ENCODE data around the gene NFATC1. TPM values are rescaled to one million over a fixed set of nuclear protein-coding genes. Genes with fewer than 3 reads are reported as not detected.
"Not testable (repeated sequence)": the region's sequence is repeated elsewhere in the genome, so short reads cannot be mapped to it uniquely, and the experiment has no call there.

Gene NFATC1
- total RNA-seq, 1 donor from 2014 or later: 103 TPM

- peaks cover 56% of the 10 kb centered on the region for H3K4me1 Mint-ChIP-seq (ENCODE audit: low read depth)
- H3K27me3 Mint-ChIP-seq (ENCODE audit: insufficient read depth); H3K4me3 Mint-ChIP-seq; intact Hi-C loops (cut with micrococcal nuclease); DNase-seq (ENCODE audit: low spot score); H3K9me3 Mint-ChIP-seq: not testable (repeated sequence)
- H3K36me3 Mint-ChIP-seq (ENCODE audit: low read depth): peaks cover 31% of the 10 kb centered on the region
- H3K27ac Mint-ChIP-seq: peak overlapping the region; percentile 34
Observed at GRCh38 chr18:79505465-79505864, 109.7 kb downstream of the NFATC1 start.

- peak overlapping the region; percentile 54 for H3K4me3 Mint-ChIP-seq
- intact Hi-C loops (cut with micrococcal nuclease): loop anchor here (1.0 to 2.0 kb wide), 2 partner anchors 11 to 16 kb away; no protein-coding TSS in a partner anchor
- H3K27ac Mint-ChIP-seq: peak overlapping the region; percentile 75
- peaks cover 56% of the 10 kb centered on the region for H3K4me1 Mint-ChIP-seq (ENCODE audit: low read depth)
- no peaks in the 10 kb centered on the region for H3K27me3 Mint-ChIP-seq (ENCODE audit: insufficient read depth)
- DNase-seq (ENCODE audit: low spot score): no peak
- peaks cover 27% of the 10 kb centered on the region for H3K36me3 Mint-ChIP-seq (ENCODE audit: low read depth)
- peaks cover 4% of the 10 kb centered on the region for H3K9me3 Mint-ChIP-seq
Observed at GRCh38 chr18:79506191-79507075, 110.7 kb downstream of the NFATC1 start.

GRCh38 chr18:79507076-79507545 lies 111.4 kb downstream of the NFATC1 start:
- Mint-ChIP-seq H3K9me3 (peaks cover 4% of the 10 kb centered on the region), H3K36me3 (ENCODE audit: low read depth) (peaks cover 25% of the 10 kb centered on the region), H3K4me3 (peak overlapping the region; percentile 54), H3K4me1 (ENCODE audit: low read depth) (peaks cover 53% of the 10 kb centered on the region), H3K27me3 (ENCODE audit: insufficient read depth) (no peaks in the 10 kb centered on the region), H3K27ac (peak overlapping the region; percentile 75)
- intact Hi-C loops (cut with micrococcal nuclease): loop anchor here (1.0 to 2.0 kb wide), 2 partner anchors 10 to 16 kb away; no protein-coding TSS in a partner anchor
- DNase-seq (ENCODE audit: low spot score): no peak

- Mint-ChIP-seq H3K9me3 (peaks cover 4% of the 10 kb centered on the region), H3K4me3 (peak overlapping the region; percentile 54), H3K36me3 (ENCODE audit: low read depth) (peaks cover 25% of the 10 kb centered on the region), H3K27me3 (ENCODE audit: insufficient read depth) (no peaks in the 10 kb centered on the region), H3K4me1 (ENCODE audit: low read depth) (peaks cover 46% of the 10 kb centered on the region), H3K27ac (peak overlapping the region; percentile 75)
- intact Hi-C loops (cut with micrococcal nuclease): loop anchor here (1.0 to 2.0 kb wide), 2 partner anchors 9 to 15 kb away; no protein-coding TSS in a partner anchor
- DNase-seq (ENCODE audit: low spot score): no peak
Observed at GRCh38 chr18:79507546-79508480, 112.1 kb downstream of the NFATC1 start.

GRCh38 chr18:79508565-79509535 lies 113.1 kb downstream of the NFATC1 start:
- peak overlapping the region; percentile 26 for H3K4me3 Mint-ChIP-seq
- intact Hi-C loops (cut with micrococcal nuclease): no loop called here
- no peak for DNase-seq (ENCODE audit: low spot score)
- peak overlapping the region; percentile 74 for H3K27ac Mint-ChIP-seq
- peaks cover 4% of the 10 kb centered on the region for H3K9me3 Mint-ChIP-seq
- no peaks in the 10 kb centered on the region for H3K27me3 Mint-ChIP-seq (ENCODE audit: insufficient read depth)
- peaks cover 30% of the 10 kb centered on the region for H3K36me3 Mint-ChIP-seq (ENCODE audit: low read depth)
- H3K4me1 Mint-ChIP-seq (ENCODE audit: low read depth): peaks cover 36% of the 10 kb centered on the region

GRCh38 chr18:79509536-79509930 lies 113.8 kb downstream of the NFATC1 start:
- no peak overlapping the region for H3K27ac Mint-ChIP-seq
- no peaks in the 10 kb centered on the region for H3K27me3 Mint-ChIP-seq (ENCODE audit: insufficient read depth)
- H3K9me3 Mint-ChIP-seq: peaks cover under 1% of the 10 kb centered on the region
- intact Hi-C loops (cut with micrococcal nuclease): no loop called here
- H3K4me3 Mint-ChIP-seq: no peak overlapping the region
- peaks cover 29% of the 10 kb centered on the region for H3K4me1 Mint-ChIP-seq (ENCODE audit: low read depth)
- DNase-seq (ENCODE audit: low spot score): no peak
- peaks cover 26% of the 10 kb centered on the region for H3K36me3 Mint-ChIP-seq (ENCODE audit: low read depth)

- Mint-ChIP-seq H3K36me3 (ENCODE audit: low read depth) (peaks cover 28% of the 10 kb centered on the region), H3K4me1 (ENCODE audit: low read depth) (peaks cover 27% of the 10 kb centered on the region), H3K4me3 (no peak overlapping the region), H3K27me3 (ENCODE audit: insufficient read depth) (no peaks in the 10 kb centered on the region), H3K9me3 (no peaks in the 10 kb centered on the region), H3K27ac (peak overlapping the region; percentile 42)
- intact Hi-C loops (cut with micrococcal nuclease): no loop called here
- DNase-seq (ENCODE audit: low spot score): no peak
Observed at GRCh38 chr18:79510046-79510685, 114.4 kb downstream of the NFATC1 start.

GRCh38 chr18:79510731-79511241 lies 115.1 kb downstream of the NFATC1 start:
- H3K36me3 Mint-ChIP-seq (ENCODE audit: low read depth): peaks cover 28% of the 10 kb centered on the region
- intact Hi-C loops (cut with micrococcal nuclease): no loop called here
- DNase-seq (ENCODE audit: low spot score): no peak

GRCh38 chr18:79511271-79511670 lies 115.5 kb downstream of the NFATC1 start:
- Mint-ChIP-seq H3K36me3 (ENCODE audit: low read depth) (peaks cover 27% of the 10 kb centered on the region), H3K9me3 (no peaks in the 10 kb centered on the region)
- intact Hi-C loops (cut with micrococcal nuclease): no loop called here

More at GRCh38 chr18:79510731-79511241, 115.1 kb downstream of the NFATC1 start:
- H3K9me3 Mint-ChIP-seq: no peaks in the 10 kb centered on the region
- H3K4me1 Mint-ChIP-seq (ENCODE audit: low read depth): peaks cover 29% of the 10 kb centered on the region
- H3K27me3 Mint-ChIP-seq (ENCODE audit: insufficient read depth): no peaks in the 10 kb centered on the region
- no peak overlapping the region for H3K4me3 Mint-ChIP-seq
- no peak overlapping the region for H3K27ac Mint-ChIP-seq

GRCh38 chr18:79511671-79512301 lies 116.1 kb downstream of the NFATC1 start:
- intact Hi-C loops (cut with micrococcal nuclease): no loop called here
- Mint-ChIP-seq H3K4me3 (no peak overlapping the region), H3K4me1 (ENCODE audit: low read depth) (peaks cover 33% of the 10 kb centered on the region), H3K9me3 (no peaks in the 10 kb centered on the region), H3K27me3 (ENCODE audit: insufficient read depth) (no peaks in the 10 kb centered on the region), H3K36me3 (ENCODE audit: low read depth) (peaks cover 25% of the 10 kb centered on the region), H3K27ac (no peak overlapping the region)
- no peak for DNase-seq (ENCODE audit: low spot score)

More at GRCh38 chr18:79511271-79511670, 115.5 kb downstream of the NFATC1 start:
- DNase-seq (ENCODE audit: low spot score): no peak
- H3K27ac Mint-ChIP-seq: no peak overlapping the region
- H3K4me1 Mint-ChIP-seq (ENCODE audit: low read depth): peaks cover 33% of the 10 kb centered on the region
- no peaks in the 10 kb centered on the region for H3K27me3 Mint-ChIP-seq (ENCODE audit: insufficient read depth)
- H3K4me3 Mint-ChIP-seq: no peak overlapping the region

Data from activated T-helper 1 cell treated with anti-CD3 and anti-CD28 coated beads, Interleukin-12 subunit alpha, Interleukin-12 subunit beta, Interleukin-2, Interleukin-4 antibody, amounts not matched to agents 30 ng/mL and 10 ng/mL and 1 ng/mL, durations not matched to agents 14 hours and 24 hours and 36 hours (primary cell).